Activated T-cell treated with anti-CD3 and anti-CD28 coated beads for 1 hour (primary cell): Measurements from ENCODE around the gene PTH2.
A peak's percentile ranks its signal among the peaks of the same experiment; 100 is the strongest.

Experiments used
- DNase-seq: peaks from one replicate; pipeline ENCODE4 v3.0.0-alpha.2; 2020; ENCODE audit warnings: low read depth

The PTH2 gene

GRCh38 chr19:49409441-49410029, 13.7 kb downstream of the PTH2 start:
- no peak for DNase-seq

DNA sequence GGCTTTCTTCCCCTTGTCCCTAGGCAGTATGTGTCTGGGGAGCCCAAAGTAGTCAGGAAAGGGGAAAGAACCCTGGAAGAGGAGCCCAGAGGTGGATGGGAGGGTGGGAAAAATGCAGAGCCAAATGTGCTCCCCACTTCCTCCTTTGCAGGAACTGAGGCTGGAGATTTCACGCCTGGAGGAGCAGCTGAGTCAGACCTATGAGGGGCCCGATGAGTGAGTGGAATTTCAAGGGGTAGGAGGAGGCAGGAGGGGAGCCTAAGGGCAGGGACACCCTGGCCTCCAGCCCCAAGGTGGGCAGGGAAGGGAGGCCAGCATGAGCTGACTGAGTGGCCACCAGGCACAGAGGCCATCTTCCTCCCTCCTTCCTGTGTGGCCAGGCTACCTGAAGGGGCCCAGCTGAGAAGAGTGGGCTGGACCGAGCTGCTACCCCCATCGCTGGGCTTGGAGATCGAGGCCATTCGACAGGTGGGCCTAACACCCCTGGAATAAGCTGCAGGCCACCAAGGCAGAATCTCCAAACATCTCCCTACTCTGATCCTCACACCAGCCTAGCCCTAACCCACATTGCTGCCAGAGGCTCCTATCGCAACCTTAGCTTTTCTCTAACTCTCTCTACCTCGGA, 14.3 kb downstream of the PTH2 start:
- DNase-seq = no peak

DNA sequence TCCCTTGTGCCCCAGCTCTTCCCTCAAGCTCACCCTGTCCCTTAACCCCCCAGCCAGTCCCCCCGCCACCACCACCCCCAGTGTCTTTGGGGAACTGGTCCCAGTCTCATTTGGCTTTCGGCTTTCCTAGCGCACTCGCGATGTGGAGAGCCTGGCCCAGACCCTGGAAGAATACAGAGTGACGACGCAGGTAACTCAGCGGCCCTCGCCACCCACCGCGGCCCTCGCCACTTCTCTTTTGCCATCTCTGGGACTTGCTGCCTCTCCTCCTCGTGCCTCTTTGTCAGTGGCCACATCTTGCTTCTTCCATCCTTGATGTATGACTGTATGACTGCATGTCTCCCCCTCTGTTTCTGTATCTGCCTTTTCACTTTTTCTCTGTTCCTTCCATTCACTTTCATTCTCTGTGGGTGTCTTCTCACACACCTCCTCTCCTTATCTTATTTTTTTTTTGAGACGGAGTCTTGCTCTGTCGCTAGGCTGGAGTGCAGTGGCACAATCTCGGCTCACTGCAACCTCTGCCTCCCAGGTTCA, 15.7 kb downstream of the PTH2 start:
- DNase-seq = no peak

- DNase-seq = no peak
Measured at GRCh38 chr19:49407079-49407478, 16.2 kb downstream of the PTH2 start.

DNA sequence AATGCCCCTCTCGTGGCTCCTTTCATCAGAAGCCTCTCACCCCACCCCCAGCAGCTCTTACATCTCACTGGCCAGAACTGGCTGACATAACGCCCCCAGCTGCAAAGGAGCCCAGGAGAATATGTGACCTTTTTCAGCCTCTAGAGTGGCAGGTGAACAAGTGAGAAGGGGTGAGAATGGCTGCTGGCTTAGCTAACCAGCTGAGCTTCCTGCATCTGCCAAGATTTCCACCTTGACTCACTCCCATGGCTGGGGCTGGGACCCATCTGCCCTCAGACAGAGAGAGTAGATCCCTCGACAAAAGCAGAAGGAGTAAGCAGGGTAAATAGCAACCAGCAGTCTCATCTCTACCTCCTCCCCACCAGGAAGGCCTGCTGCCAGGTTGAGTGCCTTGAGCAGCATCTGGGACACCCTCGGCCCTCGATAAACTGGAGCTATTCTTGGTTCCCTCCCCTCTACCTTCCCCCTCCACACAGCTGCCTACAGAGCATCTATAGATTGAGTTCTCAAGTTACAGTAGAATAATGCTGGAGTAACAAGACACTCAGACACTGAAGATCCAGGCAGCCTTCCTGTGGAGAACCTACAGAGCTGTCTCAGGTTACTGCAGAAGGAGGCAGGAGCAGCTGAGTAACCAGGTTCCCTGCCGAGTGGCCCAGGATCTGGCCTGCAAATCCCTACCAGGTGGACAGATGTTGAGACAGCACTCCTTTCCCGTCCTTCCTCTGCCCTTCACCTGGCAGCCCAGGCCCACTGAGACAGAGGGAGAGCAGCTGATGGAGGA, 19.6 kb downstream of the PTH2 start:
- no peak for DNase-seq

DNA sequence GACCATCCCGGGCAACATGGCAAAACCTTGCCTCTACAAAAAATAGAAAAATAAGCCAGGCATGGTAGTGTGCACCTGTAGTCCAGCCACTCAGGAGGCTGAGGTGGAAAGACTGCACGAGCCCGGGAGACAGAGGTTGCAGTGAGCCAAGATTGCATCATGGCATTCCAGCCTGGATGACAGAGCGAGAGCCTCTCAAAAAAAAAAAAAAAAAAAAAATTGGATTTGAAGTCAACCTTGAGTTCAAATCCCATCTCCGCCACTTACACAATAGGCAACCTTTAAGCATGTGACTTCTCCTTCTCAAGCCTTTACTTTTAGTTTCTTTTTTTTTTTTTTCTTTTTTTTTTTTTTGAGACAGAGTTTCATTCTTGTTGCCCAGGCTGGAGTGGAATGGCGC, 23.2 kb downstream of the PTH2 start:
- no peak for DNase-seq

DNA sequence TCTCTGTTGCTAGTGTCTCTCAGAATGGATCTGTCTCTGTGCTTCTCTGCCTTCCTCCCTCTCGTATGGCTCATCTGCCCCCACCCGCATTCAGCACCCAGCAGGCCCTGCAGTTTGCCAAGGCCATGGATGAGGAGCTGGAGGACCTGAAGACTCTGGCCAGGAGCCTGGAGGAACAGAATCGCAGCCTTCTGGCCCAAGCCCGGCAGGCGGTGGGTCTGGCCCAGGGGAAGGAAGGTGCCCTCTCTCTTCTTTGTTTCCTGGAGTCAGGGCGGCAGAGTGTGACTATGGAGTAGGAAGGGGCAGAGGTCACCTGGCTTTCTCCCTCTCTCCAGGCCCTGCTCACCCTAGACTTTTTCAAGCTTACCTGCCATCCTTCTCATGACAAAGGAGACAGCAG, 24.3 kb downstream of the PTH2 start:
- DNase-seq = no peak

- no peak for DNase-seq
Measured at GRCh38 chr19:49398001-49398615, 25.1 kb downstream of the PTH2 start.

- no peak for DNase-seq
Measured at GRCh38 chr19:49396738-49397505, 26.3 kb downstream of the PTH2 start.

DNA sequence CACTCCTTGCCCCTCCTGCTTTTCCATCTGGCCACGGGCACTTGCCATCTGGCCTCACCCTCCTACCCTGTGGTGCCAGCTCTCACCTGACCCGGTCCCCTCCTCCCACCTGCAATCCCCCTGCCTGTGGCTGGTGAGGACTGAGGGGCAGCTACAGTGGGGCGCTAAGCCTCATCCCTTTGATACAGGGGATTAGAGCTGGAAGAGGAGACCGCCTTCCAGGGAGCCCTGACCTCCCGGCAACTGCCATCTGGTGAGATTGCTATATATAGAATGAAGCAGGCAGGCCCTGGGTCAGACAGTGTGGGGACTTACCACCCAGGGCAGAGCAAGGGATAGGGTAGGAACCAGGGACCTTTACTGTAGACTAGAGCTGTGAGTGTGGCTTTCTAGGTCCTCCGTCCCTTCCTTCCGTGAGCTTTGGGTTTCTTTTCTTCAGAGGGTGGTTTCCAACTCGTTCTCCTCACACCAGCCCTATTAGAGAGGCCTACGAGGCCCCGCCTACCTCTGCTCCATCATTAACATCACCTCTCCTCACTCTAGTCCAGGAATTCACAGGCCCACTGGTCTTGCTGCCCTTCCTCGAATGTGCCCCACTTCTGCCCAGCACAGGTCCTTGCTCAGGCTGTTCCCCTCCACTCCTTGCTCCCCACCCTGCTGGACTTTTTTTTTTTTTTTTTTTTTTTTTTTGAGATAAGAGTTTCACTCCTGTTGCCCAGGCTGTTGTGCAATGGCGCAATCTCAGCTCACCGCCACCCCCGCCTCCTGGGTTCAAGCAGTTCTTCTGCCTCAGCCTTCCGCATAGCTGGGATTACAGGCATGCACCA, 27.4 kb downstream of the PTH2 start:
- DNase-seq = no peak

DNA sequence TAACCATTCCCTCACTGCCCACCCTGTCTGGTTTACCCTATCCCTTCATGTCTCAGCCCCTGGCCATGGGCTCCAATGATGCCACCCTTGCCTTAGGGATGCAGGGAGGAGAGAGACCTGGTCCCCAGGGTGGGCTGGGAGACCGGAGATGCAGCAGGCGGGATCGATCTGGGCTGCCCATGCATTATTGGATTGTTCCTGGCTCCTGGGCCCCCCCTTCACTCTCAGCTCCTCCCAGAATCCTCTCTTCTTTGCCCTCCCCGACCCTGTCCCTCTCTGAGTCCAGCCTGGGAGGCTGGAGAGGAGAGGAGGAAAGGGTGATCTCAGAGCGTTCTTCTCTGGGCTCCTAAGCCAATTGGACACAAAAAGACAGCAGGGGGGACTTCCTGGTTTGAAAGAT, 29.4 kb downstream of the PTH2 start:
- no peak for DNase-seq

DNA sequence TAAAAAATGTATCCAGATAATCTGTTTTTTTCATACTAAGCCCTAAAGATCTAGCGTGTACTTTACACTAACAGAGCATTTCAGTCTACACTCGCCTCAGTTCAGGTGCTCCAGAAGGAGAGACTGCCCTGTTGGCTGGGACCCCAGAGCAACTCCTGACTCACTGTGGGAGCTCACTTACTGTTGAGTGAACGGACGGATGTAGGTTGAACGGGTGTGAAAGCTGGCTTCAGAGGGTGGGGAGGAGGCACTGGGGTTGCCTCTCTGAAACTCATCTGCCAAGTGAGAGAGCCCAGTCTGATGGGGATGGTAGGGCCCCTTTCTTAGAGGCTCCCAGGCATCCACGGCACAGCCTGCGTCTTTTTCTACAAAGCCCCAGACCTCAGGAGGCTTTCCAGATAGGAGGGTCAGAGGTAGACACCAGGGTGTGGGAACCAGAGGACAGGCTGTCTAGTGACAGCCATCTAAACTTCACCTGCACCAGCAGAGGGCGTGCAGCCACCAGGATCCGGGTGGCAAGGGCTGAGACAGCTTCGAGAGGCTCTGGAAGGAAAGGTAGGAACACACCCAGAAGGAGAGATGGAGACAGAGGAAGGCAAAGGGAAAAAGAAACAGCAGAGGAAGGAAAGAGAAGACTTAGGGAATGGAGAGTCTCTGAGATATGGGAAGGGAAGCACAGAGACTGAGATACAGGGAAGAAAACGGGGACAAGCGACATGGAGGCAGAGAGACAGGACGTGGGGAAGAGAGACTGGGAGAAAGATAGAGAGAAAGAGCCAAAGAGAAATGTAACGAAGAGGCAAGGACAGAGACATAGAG, 31.5 kb downstream of the PTH2 start:
- peak; percentile 75 for DNase-seq

DNA sequence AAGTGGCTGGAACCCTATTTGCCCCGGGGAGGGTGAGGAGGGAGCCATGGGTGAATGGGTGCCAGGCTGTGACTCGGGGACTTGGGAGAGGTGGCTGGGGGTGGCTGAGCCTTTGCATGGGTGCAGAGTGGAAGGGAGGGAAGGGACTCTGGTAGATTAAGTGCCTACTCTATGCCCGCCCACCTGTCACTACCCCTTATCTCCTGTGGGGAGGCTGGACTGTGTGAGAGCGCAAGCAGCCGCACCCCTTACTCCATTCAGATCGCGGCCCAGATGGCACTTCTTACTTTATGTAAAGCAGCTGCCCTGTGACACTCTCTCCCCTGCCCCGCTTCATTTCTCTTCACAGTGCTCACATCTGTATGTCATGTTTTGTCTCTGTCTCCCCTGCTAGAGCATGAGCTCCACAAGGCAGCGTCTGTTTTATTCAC, 32.3 kb downstream of the PTH2 start:
- no peak for DNase-seq

- no peak for DNase-seq
Measured at GRCh38 chr19:49390131-49390928, 32.9 kb downstream of the PTH2 start.

DNA sequence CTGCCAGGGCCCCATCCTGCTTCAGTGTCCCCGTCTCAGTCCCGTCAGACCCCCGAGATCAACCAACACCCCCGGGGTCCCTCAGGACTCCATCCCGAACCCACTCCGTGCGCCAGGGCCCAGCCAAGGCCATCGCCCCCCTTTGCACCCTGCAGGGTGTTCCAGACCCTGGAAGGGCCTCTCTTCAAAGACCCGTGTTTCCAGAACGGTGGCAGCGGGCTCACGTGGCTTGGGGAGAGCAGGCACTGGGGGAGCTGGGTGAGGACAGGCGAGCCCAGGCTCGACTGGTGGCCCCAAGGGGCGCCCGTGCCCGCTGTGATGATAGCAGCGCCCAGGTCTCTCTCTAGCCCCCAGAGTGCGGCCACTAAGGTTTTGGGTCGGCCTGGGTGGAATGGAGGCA, 33.8 kb downstream of the PTH2 start:
- DNase-seq = no peak

- DNase-seq = peak; percentile 85
Measured at GRCh38 chr19:49387936-49388372, 35.3 kb downstream of the PTH2 start, which contains the start of gene KASH5. Gene KASH5, plus strand, starts transcription at chr19:49388249. Its CDS starts 2,635 bp downstream, at chr19:49390884.

- no peak for DNase-seq
Measured at GRCh38 chr19:49383599-49383998, 39.6 kb downstream of the PTH2 start.

DNA sequence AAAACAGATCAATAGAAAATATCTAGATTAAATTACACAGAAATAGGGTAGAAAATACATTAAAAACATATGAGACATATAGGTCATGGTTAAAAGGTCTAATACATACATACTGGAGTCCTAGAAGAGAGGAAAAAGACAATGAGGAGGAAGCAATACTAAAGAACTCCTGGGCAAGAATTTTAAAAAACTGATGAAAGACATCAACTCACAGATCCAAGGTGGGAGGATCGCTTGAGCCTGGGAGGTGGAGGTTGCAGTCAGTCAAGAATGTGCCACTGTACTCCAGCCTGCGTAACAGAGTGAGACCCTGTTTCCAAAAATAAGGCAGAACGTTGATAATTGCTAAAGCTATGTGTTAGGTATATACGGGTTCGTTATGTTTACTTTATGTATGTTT, 40.6 kb downstream of the PTH2 start:
- no peak for DNase-seq

DNA sequence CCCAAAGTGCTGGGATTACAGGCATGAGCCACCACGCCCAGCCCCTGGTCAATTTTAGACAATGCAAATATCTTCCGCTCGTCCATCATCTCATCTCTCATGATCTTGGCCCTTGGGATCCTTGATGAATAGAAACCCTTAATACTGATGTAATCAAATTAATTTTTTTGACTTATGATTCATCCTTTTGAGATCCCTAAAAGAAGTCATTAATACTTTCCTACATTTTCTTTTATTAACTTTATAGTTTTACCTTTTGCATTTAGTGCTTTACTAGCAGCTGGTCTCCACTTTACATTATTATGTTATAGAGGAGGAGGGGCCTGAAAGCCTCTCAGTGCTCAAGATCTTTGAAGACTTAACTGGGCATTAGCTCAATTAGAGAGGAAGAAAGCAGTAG, 42.9 kb downstream of the PTH2 start:
- no peak for DNase-seq
